ENCODE data around the gene TRIM27.
"Not testable (repeated sequence)": the region's sequence is repeated elsewhere in the genome, so short reads cannot be mapped to it uniquely, and the experiment has no call there.

Gene TRIM27

DNA sequence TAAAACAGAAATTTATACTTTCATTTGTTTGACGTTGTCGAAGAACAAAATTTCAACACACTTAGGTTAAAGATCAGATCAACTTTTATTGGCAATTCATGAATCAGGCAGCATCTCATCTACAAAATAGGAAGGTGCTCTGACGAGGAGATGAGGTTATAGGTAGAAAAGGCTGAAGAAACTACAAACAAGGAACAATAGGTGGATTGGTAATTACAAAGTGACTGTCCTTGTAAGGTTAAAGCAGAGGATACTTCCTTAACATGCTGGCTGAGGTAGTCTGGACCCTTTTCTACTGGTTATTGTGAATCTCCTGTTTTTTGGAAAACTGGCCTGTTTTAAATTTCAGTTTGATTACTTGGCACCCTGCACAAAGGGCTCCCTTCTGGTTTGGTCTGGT lies 32.5 kb upstream of the TRIM27 start:
- no peak overlapping the region for H3K27ac ChIP-seq
- DNase-seq, result no peak
- in situ Hi-C loops (cut with HindIII; ENCODE audit: low pct_ligation_motif_present, low sequenced_read_pairs), result no loop called here
- peaks cover 3% of the 10 kb centered on the region for H3K27me3 ChIP-seq (replicated peaks)
- no peaks in the 10 kb centered on the region for H3K36me3 ChIP-seq (replicated peaks)
- TF ChIP-seq, protein P1, sequence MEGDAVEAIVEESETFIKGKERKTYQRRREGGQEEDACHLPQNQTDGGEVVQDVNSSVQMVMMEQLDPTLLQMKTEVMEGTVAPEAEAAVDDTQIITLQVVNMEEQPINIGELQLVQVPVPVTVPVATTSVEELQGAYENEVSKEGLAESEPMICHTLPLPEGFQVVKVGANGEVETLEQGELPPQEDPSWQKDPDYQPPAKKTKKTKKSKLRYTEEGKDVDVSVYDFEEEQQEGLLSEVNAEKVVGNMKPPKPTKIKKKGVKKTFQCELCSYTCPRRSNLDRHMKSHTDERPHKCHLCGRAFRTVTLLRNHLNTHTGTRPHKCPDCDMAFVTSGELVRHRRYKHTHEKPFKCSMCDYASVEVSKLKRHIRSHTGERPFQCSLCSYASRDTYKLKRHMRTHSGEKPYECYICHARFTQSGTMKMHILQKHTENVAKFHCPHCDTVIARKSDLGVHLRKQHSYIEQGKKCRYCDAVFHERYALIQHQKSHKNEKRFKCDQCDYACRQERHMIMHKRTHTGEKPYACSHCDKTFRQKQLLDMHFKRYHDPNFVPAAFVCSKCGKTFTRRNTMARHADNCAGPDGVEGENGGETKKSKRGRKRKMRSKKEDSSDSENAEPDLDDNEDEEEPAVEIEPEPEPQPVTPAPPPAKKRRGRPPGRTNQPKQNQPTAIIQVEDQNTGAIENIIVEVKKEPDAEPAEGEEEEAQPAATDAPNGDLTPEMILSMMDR (IDR thresholded peaks at IDR 0.05; ENCODE audit: low read depth, low read length, missing control alignments), result no peak
- H3K4me3 ChIP-seq (ENCODE audit: low read depth, low read length), result no peak overlapping the region

- H3K36me3 ChIP-seq (replicated peaks), result no peaks in the 10 kb centered on the region
- peaks cover 3% of the 10 kb centered on the region for H3K27me3 ChIP-seq (replicated peaks)
Measured at GRCh38 chr6:28953585-28954258, 29.9 kb upstream of the TRIM27 start.

DNA sequence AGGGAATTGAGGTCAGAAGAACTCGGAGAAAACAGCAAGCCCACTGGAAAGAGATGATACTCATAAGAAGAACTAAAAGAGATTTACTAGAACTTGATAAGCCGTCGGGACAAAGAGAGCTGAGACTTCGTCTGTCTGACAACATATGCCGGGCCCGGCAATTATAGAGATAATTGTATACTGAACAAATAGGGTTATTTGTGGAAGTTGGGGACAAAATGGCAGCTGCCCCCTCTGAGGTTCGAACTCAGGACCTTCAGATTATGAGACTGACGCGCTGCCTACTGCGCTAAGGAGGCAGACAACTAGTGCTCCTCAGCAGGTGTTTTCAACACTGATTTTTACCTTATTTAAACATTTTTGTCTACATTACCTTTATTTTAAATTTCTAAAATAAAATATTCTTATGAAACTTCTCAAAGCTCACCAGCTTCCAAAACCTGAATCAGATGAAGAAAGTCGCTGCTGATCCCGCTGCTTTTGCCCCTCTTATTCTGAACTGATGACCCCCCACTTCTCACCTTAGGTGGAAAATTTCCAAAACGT lies 29.3 kb upstream of the TRIM27 start:
- in situ Hi-C loops (cut with HindIII; ENCODE audit: low pct_ligation_motif_present, low sequenced_read_pairs), result no loop called here
- H3K27ac ChIP-seq, result no peak overlapping the region

More at GRCh38 chr6:28953585-28954258, 29.9 kb upstream of the TRIM27 start:
- peak overlapping the region; percentile 71 for H3K4me3 ChIP-seq (ENCODE audit: low read depth, low read length)
- DNase-seq, result no peak
- TF ChIP-seq, protein P1 (IDR thresholded peaks at IDR 0.05; ENCODE audit: low read depth, low read length, missing control alignments), result no peak
- in situ Hi-C loops (cut with HindIII; ENCODE audit: low pct_ligation_motif_present, low sequenced_read_pairs), result no loop called here
- H3K27ac ChIP-seq, result no peak overlapping the region

GRCh38 chr6:28949656-28950195 lies 25.9 kb upstream of the TRIM27 start:
- H3K4me3 ChIP-seq (ENCODE audit: low read depth, low read length); H3K27ac ChIP-seq; H3K36me3 ChIP-seq (replicated peaks); H3K27me3 ChIP-seq (replicated peaks); in situ Hi-C loops (cut with HindIII; ENCODE audit: low pct_ligation_motif_present, low sequenced_read_pairs); DNase-seq: not testable (repeated sequence)

More for the DNA sequence above, 29.3 kb upstream of the TRIM27 start:
- H3K4me3 ChIP-seq (ENCODE audit: low read depth, low read length), result peak overlapping the region; percentile 71
- TF ChIP-seq, protein P1 (IDR thresholded peaks at IDR 0.05; ENCODE audit: low read depth, low read length, missing control alignments), result no peak
- peak; percentile 69 for DNase-seq
- H3K27me3 ChIP-seq (replicated peaks), result peaks cover 3% of the 10 kb centered on the region
- no peaks in the 10 kb centered on the region for H3K36me3 ChIP-seq (replicated peaks)

DNA sequence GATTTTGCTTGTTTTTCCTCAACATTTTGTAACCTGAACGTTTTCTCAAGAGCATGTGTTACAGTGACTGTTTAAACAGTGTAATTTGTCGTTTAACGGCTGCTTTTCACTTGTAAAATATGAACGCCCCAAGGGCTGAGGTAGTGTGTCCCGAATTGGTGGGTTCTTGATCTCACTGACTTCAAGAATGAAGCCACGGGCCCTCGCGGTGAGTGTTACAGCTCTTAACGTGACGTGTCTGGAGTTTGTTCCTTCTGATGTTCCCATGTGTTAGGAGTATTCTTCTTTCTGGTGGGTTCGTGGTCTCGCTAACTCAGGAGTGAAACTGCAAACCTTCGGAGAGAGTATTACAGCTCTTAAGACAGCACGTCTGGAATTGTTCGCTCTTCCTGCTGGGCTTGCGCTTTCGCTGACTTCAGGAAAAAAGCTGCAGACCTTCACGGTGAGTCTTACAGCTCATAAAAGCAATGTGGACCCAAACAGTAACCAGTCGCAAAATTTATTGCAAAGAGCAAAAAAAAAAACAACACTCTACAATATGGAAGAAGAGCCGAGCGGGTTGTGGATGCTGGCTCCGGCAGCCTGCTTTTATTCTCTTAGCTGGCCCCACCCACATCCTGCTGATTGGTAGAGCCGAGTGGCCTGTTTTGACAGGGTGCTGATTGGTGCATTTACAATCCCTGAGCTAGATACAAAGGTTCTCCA lies 25.1 kb upstream of the TRIM27 start:
- H3K36me3 ChIP-seq (replicated peaks), result no peaks in the 10 kb centered on the region
- no peaks in the 10 kb centered on the region for H3K27me3 ChIP-seq (replicated peaks)
- H3K4me3 ChIP-seq (ENCODE audit: low read depth, low read length), result no peak overlapping the region
- TF ChIP-seq, protein P1 (IDR thresholded peaks at IDR 0.05; ENCODE audit: low read depth, low read length, missing control alignments), result no peak
- DNase-seq, result no peak
- H3K27ac ChIP-seq, result no peak overlapping the region
- in situ Hi-C loops (cut with HindIII; ENCODE audit: low pct_ligation_motif_present, low sequenced_read_pairs), result no loop called here

DNA sequence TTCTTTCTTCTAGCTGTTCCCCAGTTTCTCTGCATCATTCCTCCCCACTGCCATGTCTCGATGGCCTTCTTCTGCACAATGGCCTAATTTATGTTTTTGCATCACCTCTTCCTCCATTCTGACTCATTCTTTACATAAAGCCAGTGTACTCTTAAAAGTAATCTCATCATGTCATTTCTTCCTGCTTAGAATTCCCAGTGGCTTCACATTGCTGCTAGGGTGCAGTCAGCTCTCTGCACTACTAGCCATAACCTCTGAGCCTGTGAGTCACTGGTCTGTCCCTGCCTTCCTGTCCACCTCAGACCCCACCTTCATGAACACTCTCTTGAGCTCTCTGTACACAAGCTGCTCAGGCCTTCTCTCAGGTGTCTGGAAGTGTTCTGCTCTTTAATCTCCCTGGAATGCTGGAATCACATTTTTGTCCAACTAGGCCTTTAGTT lies 24.1 kb upstream of the TRIM27 start:
- DNase-seq, result peak; percentile 33
- TF ChIP-seq, protein P1 (IDR thresholded peaks at IDR 0.05; ENCODE audit: low read depth, low read length, missing control alignments), result no peak
- no peak overlapping the region for H3K4me3 ChIP-seq (ENCODE audit: low read depth, low read length)
- H3K27ac ChIP-seq, result no peak overlapping the region
- no peaks in the 10 kb centered on the region for H3K36me3 ChIP-seq (replicated peaks)
- H3K27me3 ChIP-seq (replicated peaks), result no peaks in the 10 kb centered on the region
- in situ Hi-C loops (cut with HindIII; ENCODE audit: low pct_ligation_motif_present, low sequenced_read_pairs), result no loop called here
